ENCODE measurements around the gene COBL. TPM values are rescaled to one million over a fixed set of nuclear protein-coding genes. Genes with fewer than 3 reads are reported as not detected.
A peak's percentile ranks its signal among the peaks of the same experiment; 100 is the strongest.

The COBL gene
- total RNA-seq, 3 donors from 2014 or later (not counting 1 experiment from before 2014, with no cell fraction given): not detected

GRCh38 chr7:51141451-51142003 is 175.1 kb downstream of the COBL start:
- no peak for ATAC-seq
- no peak overlapping the region for H3K4me3 Mint-ChIP-seq
- no peaks in the 10 kb centered on the region for H3K36me3 ChIP-seq (ENCODE audit: control insufficient read depth, insufficient read depth, low read length)
- no peaks in the 10 kb centered on the region for H3K4me1 ChIP-seq (ENCODE audit: control insufficient read depth, insufficient read depth, low read length)
- H3K27ac Mint-ChIP-seq: no peak overlapping the region
- no peaks in the 10 kb centered on the region for H3K4me1 Mint-ChIP-seq
- peak in 1 of 2 donors; percentile 42 for DNase-seq
- H3K27me3 ChIP-seq (ENCODE audit: control insufficient read depth, insufficient read depth, low read length): no peaks in the 10 kb centered on the region
- TF ChIP-seq, protein P1, sequence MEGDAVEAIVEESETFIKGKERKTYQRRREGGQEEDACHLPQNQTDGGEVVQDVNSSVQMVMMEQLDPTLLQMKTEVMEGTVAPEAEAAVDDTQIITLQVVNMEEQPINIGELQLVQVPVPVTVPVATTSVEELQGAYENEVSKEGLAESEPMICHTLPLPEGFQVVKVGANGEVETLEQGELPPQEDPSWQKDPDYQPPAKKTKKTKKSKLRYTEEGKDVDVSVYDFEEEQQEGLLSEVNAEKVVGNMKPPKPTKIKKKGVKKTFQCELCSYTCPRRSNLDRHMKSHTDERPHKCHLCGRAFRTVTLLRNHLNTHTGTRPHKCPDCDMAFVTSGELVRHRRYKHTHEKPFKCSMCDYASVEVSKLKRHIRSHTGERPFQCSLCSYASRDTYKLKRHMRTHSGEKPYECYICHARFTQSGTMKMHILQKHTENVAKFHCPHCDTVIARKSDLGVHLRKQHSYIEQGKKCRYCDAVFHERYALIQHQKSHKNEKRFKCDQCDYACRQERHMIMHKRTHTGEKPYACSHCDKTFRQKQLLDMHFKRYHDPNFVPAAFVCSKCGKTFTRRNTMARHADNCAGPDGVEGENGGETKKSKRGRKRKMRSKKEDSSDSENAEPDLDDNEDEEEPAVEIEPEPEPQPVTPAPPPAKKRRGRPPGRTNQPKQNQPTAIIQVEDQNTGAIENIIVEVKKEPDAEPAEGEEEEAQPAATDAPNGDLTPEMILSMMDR (IDR thresholded peaks at IDR 0.05): no peak
- WGBS (ENCODE audit: insufficient coverage): 22% methylated on average over 4 of the region's 4 CpGs
- peaks cover 6 to 9% of the 10 kb centered on the region in 2 donors for H3K27me3 Mint-ChIP-seq (ENCODE audit: low read depth in 2 of 2)
- no peaks in the 10 kb centered on the region for H3K36me3 Mint-ChIP-seq
- no peaks in the 10 kb centered on the region for H3K9me3 ChIP-seq (ENCODE audit: control insufficient read depth, insufficient read depth, low read length)
- no peak overlapping the region for H3K27ac ChIP-seq (ENCODE audit: low read length)
- H3K4me3 ChIP-seq (ENCODE audit: low read length): no peak overlapping the region
- intact Hi-C loops (cut with micrococcal nuclease): no loop called here
- no peaks in the 10 kb centered on the region for H3K9me3 Mint-ChIP-seq

DNA sequence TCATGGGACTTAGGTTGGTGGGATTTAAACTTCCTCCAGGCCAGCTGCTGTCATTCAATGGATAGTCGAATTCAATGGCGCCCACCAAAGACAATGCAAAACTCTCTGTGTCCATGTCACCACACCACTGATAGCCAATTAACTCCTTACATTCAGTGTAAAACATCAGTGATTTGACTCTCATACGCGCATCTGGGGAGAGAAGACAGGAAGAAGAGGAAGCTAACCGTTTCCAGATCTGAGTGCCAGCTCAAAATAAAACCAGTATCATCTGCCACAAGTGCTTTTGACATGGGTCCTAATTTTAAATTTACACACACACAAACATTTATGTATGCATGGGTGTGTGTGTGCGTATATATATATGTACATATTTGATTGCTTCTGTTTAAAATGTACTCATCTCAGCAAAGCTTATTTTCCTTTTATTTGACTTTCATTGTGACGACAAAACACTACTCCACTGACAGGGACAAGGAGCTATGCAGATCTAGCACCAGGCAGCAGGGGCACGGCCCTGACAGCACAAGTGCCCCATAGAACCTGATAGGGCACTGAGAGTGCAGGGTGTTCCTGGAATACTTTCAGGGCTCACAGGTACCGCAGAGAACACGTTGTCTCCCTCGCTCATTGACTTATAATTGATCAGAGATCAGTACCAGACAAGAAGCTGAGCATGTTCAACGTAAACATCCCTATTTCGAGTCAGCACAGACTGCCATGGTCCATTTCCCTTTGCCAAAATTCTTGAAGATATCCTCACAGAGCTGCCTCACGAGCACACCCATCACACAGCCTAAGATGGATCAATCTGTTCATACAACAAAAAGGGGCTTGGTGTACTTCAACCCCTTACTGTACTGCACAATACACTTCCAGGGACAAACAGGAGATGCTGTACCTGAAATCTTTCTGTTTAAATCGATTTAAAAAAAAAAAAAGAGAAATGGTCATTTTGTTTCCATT is 176.1 kb downstream of the COBL start:
- WGBS (ENCODE audit: insufficient coverage): 61% methylated on average over 12 of the region's 15 CpGs
- TF ChIP-seq, protein P1 (IDR thresholded peaks at IDR 0.05): no peak
- ATAC-seq (no peak), DNase-seq (no peak)
- Mint-ChIP-seq H3K27ac (no peak overlapping the region), H3K27me3 (ENCODE audit: low read depth in 2 of 2) (peaks cover 6 to 9% of the 10 kb centered on the region in 2 donors), H3K36me3 (no peaks in the 10 kb centered on the region), H3K9me3 (no peaks in the 10 kb centered on the region), H3K4me1 (no peaks in the 10 kb centered on the region), H3K4me3 (no peak overlapping the region)
- Histone ChIP-seq H3K4me1 (ENCODE audit: control insufficient read depth, insufficient read depth, low read length) (no peaks in the 10 kb centered on the region), H3K4me3 (ENCODE audit: low read length) (no peak overlapping the region), H3K9me3 (ENCODE audit: control insufficient read depth, insufficient read depth, low read length) (no peaks in the 10 kb centered on the region), H3K27me3 (ENCODE audit: control insufficient read depth, insufficient read depth, low read length) (no peaks in the 10 kb centered on the region), H3K36me3 (ENCODE audit: control insufficient read depth, insufficient read depth, low read length) (no peaks in the 10 kb centered on the region), H3K27ac (ENCODE audit: low read length) (no peak overlapping the region)
- intact Hi-C loops (cut with micrococcal nuclease): no loop called here

GRCh38 chr7:51139796-51140195 is 176.8 kb downstream of the COBL start:
- DNase-seq: no peak
- Mint-ChIP-seq H3K4me1 (no peaks in the 10 kb centered on the region), H3K9me3 (no peaks in the 10 kb centered on the region), H3K27ac (no peak overlapping the region), H3K36me3 (no peaks in the 10 kb centered on the region), H3K4me3 (no peak overlapping the region), H3K27me3 (ENCODE audit: low read depth in 2 of 2) (peaks cover 6 to 9% of the 10 kb centered on the region in 2 donors)
- intact Hi-C loops (cut with micrococcal nuclease): no loop called here
- WGBS (ENCODE audit: insufficient coverage): 92% methylated on average over 1 of the region's 1 CpG
- H3K27ac ChIP-seq (ENCODE audit: low read length): no peak overlapping the region
- no peaks in the 10 kb centered on the region for H3K4me1 ChIP-seq (ENCODE audit: control insufficient read depth, insufficient read depth, low read length)
- ATAC-seq: no peak
- no peaks in the 10 kb centered on the region for H3K36me3 ChIP-seq (ENCODE audit: control insufficient read depth, insufficient read depth, low read length)
- H3K4me3 ChIP-seq (ENCODE audit: low read length): no peak overlapping the region
- no peaks in the 10 kb centered on the region for H3K27me3 ChIP-seq (ENCODE audit: control insufficient read depth, insufficient read depth, low read length)
- H3K9me3 ChIP-seq (ENCODE audit: control insufficient read depth, insufficient read depth, low read length): no peaks in the 10 kb centered on the region
- TF ChIP-seq, protein P1 (IDR thresholded peaks at IDR 0.05): no peak

Measured in natural killer cell (primary cell).